Measurements from ENCODE around the gene FMNL2.

FMNL2 gene

GRCh38 chr2:152336854-152337510 lies 2.0 kb downstream of the FMNL2 start:
- DNase-seq (ENCODE audit: extremely low spot score, insufficient read length, low read depth) (no peak), FAIRE-seq (no peak)

DNA sequence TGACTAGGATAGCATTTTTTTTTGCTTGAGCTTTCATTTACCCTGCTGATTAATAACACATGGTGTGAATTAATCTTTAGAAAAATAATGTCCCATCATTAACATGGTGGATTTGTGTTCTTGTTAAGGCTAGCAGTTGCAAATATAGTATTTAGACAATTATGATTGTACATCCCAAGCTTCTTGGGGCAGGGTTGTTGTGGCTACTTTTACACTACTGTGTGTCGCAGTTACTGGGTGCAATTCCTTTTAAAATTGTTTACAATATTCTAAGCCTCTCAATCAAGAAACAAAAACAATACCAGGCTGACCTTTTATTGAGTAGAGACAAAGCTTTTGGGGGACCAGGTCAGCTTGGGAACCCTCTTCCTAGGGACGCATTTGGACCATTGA lies 2.5 kb downstream of the FMNL2 start:
- FAIRE-seq (no peak), DNase-seq (ENCODE audit: extremely low spot score, insufficient read length, low read depth) (no peak)

- DNase-seq (ENCODE audit: extremely low spot score, insufficient read length, low read depth) (no peak), FAIRE-seq (no peak)
Measured at GRCh38 chr2:152339556-152340286, 4.7 kb downstream of the FMNL2 start.

DNA sequence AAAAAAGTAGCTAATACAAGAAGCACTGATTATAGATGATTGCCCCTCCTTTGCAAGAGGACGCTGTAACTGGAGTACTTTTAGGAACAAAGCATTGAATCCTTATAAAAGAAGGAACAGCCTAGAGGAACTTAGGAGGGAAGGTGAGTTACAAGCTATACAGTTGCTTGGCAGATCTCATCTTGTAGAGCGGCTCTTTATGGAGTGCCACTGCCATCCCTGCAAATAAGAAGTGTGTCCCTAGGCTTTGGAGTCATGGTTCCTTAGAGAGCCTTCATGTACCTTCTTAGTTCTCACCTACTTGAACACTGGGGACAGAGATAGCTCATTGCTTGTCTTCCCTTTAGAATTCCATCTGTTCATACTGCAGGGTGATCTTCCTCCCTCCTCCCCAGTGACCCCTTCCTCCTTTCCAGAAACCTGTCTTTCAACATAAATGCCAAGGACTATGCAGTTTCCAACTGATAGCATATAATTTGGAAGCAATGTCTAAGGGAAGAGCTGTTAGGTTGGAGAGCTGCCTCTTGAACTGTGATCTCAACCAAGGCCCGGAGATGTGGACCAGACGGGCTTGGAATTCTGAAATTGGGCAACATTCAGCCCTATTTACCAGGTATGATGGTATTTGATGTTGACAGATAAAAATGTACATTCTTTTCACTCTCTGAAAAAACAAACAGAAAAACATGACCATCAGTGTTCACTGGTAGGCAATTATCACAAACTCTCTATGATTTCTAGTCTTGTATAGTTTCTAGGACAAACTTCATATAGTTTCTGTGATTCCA lies 7.5 kb downstream of the FMNL2 start:
- FAIRE-seq (no peak), DNase-seq (ENCODE audit: extremely low spot score, insufficient read length, low read depth) (no peak)

- FAIRE-seq (no peak), DNase-seq (ENCODE audit: extremely low spot score, insufficient read length, low read depth) (no peak)
Measured at GRCh38 chr2:152343426-152343825, 8.5 kb downstream of the FMNL2 start.

DNA sequence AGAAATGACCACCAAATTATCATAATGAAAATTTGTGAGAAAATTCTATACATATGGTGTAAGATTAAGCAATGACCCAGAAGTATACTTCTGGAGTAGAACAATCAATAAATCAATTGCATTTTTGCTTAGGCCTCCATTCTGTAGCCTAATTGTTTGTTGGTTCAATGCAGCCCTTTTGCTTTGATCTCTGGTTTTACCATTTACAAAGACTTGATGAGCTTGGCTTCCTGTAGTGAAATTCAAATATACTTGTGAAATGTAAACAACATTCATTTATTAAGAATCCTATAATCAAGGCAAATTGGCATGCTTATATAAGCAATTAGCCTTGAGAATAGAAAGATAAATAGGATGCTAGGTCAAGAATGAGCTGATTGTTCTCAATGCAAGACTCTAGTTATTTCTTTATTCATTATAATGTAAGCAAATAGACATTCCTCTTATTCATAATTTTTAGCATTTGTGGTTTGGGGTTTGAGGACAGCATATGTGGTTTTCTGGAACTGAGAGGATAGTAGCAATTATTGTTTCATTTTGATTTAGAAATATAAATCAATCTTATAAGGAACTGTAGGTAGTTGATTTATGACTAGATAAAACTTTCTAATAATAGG lies 9.7 kb downstream of the FMNL2 start:
- no peak for FAIRE-seq
- DNase-seq (ENCODE audit: extremely low spot score, insufficient read length, low read depth) = no peak

DNA sequence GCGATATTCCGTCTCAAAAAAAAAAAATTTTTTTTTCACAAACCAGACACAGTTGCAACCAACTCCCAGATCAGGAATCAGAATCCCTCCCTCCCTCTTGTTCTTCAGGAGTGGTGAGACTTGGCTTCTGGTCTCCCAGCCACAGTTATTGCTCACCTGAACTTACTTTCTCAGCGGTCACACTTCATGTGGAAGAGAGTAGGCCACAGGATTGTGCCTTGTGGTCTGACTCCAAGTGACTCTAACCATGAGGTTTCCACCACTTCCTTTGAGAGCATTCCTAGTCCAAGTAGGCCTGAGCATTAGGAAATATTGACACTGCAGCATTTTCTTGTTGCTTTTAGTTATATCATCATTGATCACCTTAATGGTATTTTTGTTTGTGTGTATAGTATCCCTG lies 12.1 kb downstream of the FMNL2 start:
- no peak for FAIRE-seq
- no peak for DNase-seq (ENCODE audit: extremely low spot score, insufficient read length, low read depth)

DNA sequence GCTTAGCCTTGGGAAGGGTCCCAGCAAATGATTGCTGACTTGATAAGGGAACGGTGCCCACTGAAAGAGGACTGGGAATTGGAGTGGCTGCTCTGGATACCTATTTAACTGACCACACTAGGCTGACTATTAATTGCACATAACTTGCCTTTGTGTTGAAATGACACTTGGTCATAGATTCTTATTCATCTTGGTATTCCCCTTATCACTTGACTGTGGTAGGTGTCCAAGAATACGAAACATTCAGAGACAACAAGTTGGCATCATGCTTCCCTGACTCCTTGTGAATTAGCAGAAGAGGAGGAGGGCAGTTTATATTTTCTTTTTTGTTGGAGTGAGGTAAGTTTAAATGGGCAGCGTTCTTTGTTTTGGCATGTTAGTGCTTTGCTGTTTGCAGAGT lies 13.4 kb downstream of the FMNL2 start:
- FAIRE-seq (no peak), DNase-seq (ENCODE audit: extremely low spot score, insufficient read length, low read depth) (no peak)

GRCh38 chr2:152349416-152349815 lies 14.4 kb downstream of the FMNL2 start:
- FAIRE-seq = no peak
- no peak for DNase-seq (ENCODE audit: extremely low spot score, insufficient read length, low read depth)

- no peak for FAIRE-seq
- no peak for DNase-seq (ENCODE audit: extremely low spot score, insufficient read length, low read depth)
Measured at GRCh38 chr2:152350155-152350679, 15.2 kb downstream of the FMNL2 start.

DNA sequence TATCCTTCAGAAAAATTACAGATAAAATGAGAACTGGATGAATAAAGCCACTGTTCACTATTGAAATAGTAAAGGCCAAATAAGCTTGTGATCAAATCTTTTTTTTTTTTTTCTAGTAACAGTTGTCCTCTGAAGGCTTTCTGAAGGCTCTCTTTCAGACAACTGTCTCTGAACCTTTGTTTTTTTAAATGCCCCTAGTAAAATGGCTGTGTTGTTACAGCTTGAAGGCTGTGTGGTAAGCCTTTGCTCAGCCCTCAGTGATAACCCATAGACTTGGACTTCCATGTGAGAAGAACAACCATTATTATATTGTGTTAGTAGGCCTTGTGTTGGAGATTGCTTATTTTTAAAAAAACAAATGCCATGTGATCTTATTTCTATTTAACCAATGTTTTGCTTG lies 17.6 kb downstream of the FMNL2 start:
- no peak for FAIRE-seq
- DNase-seq (ENCODE audit: extremely low spot score, insufficient read length, low read depth) = no peak

DNA sequence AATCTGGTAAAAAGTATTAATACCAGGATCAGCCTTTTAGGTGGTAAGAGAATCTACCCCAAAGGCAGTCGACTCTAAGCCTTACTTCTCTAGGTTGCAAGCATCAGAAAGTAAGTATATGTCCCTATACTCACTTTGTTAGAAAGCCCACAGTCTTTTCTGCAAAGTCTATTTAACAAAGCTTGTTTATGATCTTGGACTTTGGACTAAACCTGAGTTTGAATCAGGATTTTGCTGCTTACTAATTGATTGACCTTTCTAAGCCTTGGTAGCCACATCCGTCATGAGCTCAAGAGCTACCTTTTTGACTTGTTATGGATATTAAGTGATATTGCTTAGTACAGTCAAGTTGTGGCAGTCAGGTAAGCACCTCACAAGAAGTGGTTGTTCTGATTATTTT lies 18.4 kb downstream of the FMNL2 start:
- FAIRE-seq (no peak), DNase-seq (ENCODE audit: extremely low spot score, insufficient read length, low read depth) (no peak)

DNA sequence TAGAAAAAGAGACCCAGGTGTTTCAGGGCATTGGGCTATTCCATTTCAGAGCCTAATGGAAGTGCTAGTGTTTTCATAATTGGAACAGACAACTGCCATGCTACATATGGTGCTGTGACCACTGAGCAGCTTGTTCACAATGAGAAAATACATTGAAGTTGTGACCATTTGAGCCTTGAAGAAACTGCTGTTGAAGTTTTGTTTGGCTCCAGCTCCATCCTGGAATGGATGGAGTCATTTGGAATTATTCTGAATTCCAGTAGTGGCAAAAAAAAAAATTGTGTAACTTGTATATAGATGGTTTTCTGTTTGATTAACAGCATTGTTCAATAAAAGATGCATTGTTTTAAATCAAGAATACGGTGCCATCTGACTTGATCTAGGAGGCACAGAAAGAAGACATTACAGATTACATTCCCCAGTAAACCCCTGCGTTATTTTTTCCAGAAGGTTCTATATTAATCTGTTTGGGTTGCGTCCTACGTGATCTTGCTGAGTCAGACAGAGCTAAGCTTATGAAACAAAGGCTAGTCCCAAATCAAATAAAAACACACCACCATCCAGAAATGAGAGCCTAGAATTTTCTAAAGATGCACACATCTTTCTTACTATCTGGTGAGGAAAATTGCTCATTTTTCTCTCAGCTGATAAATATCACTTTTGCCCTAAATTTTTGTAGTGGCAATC lies 19.2 kb downstream of the FMNL2 start:
- FAIRE-seq = no peak

DNA sequence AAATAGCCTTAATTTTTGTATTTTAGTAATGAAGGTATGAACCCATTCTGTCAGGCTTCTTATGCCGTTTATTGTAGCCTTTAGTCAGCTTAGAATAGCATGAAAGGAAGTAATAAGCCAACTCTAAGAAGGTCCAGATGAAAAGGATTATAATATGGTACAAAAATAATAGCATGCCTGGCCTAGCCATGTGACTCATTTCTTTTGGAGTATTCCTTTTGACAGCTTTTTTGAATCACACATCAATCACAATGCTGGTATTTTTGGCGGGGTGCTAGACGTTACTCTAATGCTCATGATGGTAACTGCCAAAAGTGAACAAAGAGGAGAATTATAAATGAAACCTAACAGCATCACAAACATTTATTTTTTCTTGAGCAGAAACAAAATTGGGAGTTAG lies 19.9 kb downstream of the FMNL2 start:
- DNase-seq (ENCODE audit: extremely low spot score, insufficient read length, low read depth) (no peak), FAIRE-seq (no peak)

More for the DNA sequence above, 19.2 kb downstream of the FMNL2 start:
- DNase-seq (ENCODE audit: extremely low spot score, insufficient read length, low read depth) = no peak

DNA sequence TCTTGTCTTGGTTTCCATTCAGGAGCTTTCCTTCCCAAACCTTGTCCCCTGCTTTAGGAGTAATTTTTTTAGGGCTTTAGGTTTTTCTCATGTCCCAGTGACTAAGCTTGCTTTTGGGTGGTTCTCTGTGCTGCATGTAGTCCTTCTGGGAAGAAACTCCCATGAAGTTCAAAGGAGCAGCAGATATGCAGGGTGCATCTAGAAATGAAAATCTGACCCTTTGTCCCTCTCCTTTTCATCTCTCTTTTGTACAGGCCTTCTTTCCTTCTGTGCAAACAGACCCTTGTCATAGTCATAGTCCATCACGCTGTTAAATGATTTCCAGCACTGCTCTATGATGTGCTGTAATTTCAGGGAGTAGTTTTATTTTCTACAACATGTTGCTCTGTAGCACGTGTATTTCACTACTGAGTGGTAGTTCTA lies 20.4 kb downstream of the FMNL2 start:
- DNase-seq (ENCODE audit: extremely low spot score, insufficient read length, low read depth) (no peak), FAIRE-seq (no peak)

GRCh38 chr2:152359573-152360363 lies 24.8 kb downstream of the FMNL2 start:
- no peak for FAIRE-seq
- no peak for DNase-seq (ENCODE audit: extremely low spot score, insufficient read length, low read depth)

DNA sequence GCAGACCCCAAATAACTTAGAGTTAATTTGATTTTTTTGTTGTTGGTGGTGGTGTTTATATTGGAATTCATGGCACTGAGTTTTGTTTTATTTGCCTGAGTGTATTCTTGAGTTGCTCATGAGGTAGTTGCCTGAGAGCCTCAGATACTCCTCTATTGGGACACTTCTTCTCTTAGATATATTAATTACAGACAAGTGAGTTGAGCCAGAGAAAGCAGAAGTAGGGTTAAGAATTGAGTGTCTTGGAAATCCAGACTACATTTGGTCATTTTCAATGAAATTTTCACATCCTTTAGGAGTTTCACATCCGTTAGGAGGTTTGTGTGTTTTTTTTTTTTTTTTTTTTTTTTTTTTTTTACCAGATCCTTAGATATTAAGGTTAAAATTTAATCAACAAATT lies 29.0 kb downstream of the FMNL2 start:
- FAIRE-seq (no peak), DNase-seq (ENCODE audit: extremely low spot score, insufficient read length, low read depth) (no peak)

DNA sequence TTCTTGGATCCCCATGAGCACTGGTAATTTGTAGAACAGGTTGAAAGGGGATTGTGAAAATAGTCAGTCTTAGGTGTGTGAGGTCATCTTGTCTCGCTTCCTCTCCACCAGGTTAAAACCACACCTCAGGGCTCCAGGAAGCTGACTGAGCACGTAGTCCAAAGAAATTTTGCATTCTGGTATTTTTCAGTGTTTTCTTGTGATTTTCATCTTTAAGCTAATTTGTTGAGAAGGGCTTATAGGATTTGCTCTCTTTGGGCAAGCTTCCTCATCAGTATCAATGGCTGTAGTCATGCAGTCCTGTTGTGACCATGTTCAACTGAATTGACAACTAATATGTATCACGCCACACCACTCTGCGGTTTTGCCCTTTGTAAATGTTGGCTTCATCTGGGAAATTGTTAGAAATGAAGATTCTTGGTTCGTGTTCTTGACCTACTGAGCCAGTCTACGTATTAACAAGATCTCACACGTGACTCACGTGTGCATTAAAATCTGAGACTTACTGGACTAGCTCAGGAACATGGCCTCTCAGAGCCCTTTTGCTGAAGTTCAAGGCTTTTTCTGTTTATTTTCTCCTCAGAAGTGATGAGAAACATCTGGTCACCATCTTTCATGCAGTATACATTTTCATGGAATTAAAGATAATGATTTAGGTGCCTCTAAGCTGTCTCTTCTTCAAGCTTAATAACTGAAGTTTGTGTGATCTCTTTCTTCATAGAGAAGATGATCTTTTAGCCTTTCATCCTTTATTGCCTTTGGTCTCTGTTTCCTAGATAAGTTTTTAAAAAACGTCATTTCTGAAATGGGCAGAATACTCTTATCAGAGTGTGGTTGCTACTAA lies 32.8 kb downstream of the FMNL2 start:
- DNase-seq (ENCODE audit: extremely low spot score, insufficient read length, low read depth) (no peak), FAIRE-seq (peak; percentile 75)

All from GM18507 (cell line).